Fibroblast of the aortic adventitia (primary cell): ENCODE data around the gene YJU2. TPM values are rescaled to one million over a fixed set of nuclear protein-coding genes. Genes with fewer than 3 reads are reported as not detected.

ENCODE experiments used
- DNase-seq: peaks from one replicate; pipeline ENCODE4 v3.0.0-alpha.2; 2010; ENCODE audit warnings: low read depth
- H3K4me3 ChIP-seq: 2 replicates; pipeline ENCODE4 v1.5.1; 2011; ENCODE audit warnings: low read depth, mild to moderate bottlenecking, control low read depth, low read length, moderate library complexity
- total RNA-seq: library from RNA; depleted of rRNA; stranded (reverse); fragments of >200 nt; gene quantifications from 2 replicates; pipeline ENCODE4 v1.2.3, GENCODE V29; 2012; ENCODE audit warnings: low replicate concordance
- TF ChIP-seq, protein P1 (sequence below): IDR thresholded peaks from 2 replicates; pipeline ENCODE4 v1.5.1; 2011; ENCODE audit warnings: mild to moderate bottlenecking, low read length, control low read depth, inconsistent platforms; ENCODE audit not compliant: insufficient read depth

Gene YJU2
- total RNA-seq, 1 donor: 17.2 TPM

DNA sequence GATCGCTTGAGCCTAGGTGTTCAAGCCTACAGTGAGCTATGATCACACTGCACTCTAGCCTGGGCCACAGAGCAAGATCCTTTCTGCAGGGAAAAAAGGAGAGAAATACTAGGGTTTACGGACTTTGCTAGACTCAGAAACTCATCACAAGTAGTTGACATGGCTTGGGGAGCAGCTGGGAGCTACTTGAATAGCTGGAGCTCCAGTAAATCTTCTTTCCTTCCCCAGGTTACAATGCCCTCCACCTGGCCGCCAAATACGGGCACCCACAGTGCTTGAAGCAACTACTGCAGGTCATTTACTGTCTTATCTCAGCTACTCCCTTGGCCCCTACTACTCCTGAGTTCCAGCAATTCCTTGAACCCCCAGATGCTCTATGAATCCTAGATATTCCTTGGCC, 45.1 kb upstream of the YJU2 start:
- TF ChIP-seq, protein P1, sequence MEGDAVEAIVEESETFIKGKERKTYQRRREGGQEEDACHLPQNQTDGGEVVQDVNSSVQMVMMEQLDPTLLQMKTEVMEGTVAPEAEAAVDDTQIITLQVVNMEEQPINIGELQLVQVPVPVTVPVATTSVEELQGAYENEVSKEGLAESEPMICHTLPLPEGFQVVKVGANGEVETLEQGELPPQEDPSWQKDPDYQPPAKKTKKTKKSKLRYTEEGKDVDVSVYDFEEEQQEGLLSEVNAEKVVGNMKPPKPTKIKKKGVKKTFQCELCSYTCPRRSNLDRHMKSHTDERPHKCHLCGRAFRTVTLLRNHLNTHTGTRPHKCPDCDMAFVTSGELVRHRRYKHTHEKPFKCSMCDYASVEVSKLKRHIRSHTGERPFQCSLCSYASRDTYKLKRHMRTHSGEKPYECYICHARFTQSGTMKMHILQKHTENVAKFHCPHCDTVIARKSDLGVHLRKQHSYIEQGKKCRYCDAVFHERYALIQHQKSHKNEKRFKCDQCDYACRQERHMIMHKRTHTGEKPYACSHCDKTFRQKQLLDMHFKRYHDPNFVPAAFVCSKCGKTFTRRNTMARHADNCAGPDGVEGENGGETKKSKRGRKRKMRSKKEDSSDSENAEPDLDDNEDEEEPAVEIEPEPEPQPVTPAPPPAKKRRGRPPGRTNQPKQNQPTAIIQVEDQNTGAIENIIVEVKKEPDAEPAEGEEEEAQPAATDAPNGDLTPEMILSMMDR: no peak
- no peak overlapping the region for H3K4me3 ChIP-seq
- DNase-seq: no peak

DNA sequence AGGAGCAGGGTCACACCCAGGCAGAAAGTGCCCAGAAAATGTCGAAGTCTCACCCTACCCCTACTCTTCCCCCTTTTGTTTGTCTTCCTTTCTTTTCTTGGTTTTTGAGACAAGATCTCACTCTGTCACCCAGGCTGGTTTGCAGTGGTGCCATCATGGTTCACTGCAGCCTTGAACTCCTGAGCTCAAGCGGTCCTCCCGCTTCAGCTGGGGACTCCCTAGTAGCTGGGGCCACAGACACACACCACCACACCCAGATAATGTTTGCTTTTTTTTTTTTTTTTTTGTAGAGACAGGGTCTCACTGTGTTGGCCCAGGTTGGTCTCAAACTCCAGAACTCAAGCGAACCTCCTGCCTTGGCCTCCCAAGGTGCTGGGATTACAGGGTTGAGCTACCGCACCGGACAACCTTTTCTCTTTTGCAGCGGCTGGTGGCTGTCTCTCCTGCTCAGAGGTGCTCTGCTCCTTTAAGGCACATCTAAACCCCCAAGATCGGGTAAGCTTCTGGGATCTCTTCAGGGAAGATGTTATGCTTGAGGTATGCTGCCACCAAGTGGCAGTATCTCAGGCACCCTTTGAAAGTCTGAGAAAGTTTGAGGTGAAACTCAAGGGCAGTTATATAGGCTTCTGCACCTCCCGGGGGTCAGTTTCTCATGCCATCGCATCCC, 39.9 kb upstream of the YJU2 start:
- DNase-seq: peak; percentile 50
- H3K4me3 ChIP-seq: no peak overlapping the region
- TF ChIP-seq, protein P1: peak; percentile 43

DNA sequence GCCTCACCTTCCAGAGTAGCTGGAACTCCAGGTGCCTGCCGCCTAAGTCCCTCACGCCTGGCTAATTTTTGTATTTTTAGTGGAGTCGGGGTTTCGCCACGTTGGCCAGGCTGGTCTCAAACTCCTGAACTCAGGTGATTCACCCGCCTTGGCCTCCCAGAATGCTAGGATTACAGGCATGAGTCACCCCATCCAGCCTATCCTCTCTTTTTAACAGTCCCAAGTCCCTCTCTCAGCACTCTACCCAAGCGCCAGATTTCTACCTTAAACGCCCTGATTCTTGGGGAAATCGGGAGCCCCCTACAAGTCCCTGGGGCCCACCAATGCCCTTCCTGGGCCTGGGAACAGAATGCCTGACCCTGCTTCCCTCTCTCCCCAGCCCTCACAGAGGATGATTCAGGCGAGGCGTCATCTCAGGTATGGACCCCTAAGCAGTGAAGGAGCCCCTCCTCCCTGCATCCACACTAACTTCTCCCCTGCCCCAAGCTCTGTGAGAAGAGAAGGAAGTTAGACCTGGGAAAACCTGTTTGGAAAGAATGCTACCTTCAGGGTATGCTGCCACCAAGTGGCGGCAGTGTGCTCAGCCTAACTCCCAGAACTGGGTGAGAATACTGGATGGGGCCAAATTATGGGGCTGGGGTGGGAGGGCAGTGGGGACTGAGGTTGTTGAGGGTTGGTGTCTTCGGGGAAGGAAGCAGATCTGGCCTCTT, 38.3 kb upstream of the YJU2 start:
- H3K4me3 ChIP-seq: no peak overlapping the region
- TF ChIP-seq, protein P1: peak; percentile 58
- no peak for DNase-seq

DNA sequence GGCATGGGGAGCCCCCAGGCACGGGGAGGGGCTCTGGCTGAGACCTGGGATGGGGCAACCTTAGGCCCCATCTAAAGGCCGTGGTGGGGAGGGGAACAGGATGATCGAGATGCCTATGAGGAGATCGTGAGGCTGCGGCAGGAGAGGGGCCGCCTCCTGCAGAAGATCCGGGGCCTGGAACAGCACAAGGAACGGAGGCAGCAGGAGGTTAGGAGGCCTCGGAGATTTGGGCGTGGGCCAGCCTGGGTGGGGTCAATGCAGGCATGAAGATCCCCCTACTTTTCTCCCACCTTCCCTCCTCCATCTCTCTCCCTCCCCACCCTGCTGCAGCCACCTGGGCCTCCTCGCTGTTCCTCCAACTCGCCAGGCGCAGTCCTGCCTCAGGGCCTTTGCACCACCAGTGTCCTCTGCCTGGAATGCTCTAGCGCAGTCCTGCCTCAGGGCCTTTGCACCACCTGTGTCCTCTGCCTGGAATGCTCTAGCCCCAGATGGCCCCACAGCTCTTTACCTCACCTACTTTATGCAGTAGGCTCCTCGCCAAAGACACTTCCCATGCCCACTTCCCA, 36.6 kb upstream of the YJU2 start:
- no peak for DNase-seq

DNA sequence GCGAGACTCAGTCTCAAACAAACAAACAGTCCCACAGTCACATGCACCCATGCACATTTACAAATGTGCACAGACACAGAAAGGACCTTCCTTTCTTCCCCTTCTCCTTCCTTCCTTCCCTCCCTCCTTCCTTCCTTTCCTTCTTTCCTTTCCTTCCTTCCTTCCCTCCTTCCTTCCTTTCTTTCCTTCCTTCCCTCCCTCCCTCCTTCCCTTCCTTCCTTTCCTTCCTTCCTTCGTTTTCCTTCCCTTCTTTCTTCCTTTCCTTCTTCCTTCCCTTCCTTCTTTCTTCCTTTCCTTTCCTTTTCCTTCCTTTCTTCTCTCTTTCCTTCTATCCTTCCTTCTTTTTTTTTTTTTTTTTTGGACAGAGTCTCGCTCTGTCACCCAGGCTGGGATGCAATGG, 33.8 kb upstream of the YJU2 start:
- TF ChIP-seq, protein P1: no peak
- DNase-seq: no peak
- no peak overlapping the region for H3K4me3 ChIP-seq

More for the DNA sequence above, 36.6 kb upstream of the YJU2 start:
- no peak overlapping the region for H3K4me3 ChIP-seq
- TF ChIP-seq, protein P1: no peak

DNA sequence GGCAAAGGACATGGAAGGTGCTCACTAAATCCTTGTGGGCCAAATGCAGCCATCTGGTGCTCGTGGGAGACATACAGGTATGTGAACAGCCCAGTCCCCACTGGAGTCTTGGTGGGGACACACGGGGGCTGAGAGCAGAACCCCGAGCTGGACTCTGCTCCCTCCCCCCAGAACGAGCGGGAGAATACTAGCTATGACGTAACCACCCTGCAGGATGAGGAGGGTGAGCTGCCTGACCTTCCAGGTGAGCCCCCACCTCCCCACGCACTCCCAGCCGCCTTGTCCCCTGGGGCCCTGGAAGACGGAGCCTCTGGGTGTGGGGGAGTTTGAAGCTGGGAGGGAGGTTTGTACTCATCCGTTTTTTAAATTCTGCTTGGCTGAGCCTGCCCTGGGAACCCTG, 31.1 kb upstream of the YJU2 start:
- TF ChIP-seq, protein P1: no peak
- no peak for DNase-seq
- no peak overlapping the region for H3K4me3 ChIP-seq
